B cell (primary cell): Measurements from ENCODE around the gene BMERB1. TPM values are rescaled to one million over a fixed set of nuclear protein-coding genes. Genes with fewer than 3 reads are reported as not detected.
A peak's percentile ranks its signal among the peaks of the same experiment; 100 is the strongest.

ENCODE experiments used
- ATAC-seq: fragments of 200-7000 bp; cut with Tn5 transposase; one replicate; pipeline ENCODE4 v1.10.0; 2021; ENCODE audit warnings: low read depth, mild to moderate bottlenecking, moderate number of reproducible peaks, moderate library complexity
- CTCF ChIA-PET: fragments of 350-600 bp; sonication (Branson Sonifier 250); formaldehyde crosslinking; loops from one replicate; lab custom pipeline; 2021; ENCODE audit warnings: antibody characterized with exemption, inconsistent platforms; lab: Charles Lee
- POLR2A ChIA-PET: fragments of 350-600 bp; sonication (Branson Sonifier 250); formaldehyde crosslinking; loops from one replicate; lab custom pipeline; 2021; ENCODE audit warnings: antibody characterized with exemption; lab: Charles Lee
- DNase-seq: peaks from one replicate; pipeline ENCODE4 v3.0.0; 2013
- H2AFZ ChIP-seq: 2 replicates; pipeline ENCODE4 v1.6.1; 2012; ENCODE audit warnings: mild to moderate bottlenecking, low read depth, low read length; ENCODE audit not compliant: insufficient read depth, poor library complexity, severe bottlenecking
- H3K27ac ChIP-seq, 2 donors: 1 replicate in 1 of 2; 2 replicates in 1 of 2; pipeline ENCODE4 v1.5.1; 2012 to 2013; ENCODE audit warnings: low read length in 2 of 2, mild to moderate bottlenecking in 2 of 2, moderate library complexity in 1 of 2
- H3K27me3 ChIP-seq, 4 experiments: fragments of 200-600 bp in 1 of 4; sonication (generic) in 1 of 4; replicated peaks in 1 of 4; 1 replicate in 2 of 4; 2 replicates in 2 of 4; pipeline versions ENCODE4 v1.6.1 to v1.7.0; 2013 to 2016; ENCODE audit warnings: low read length in 3 of 4, mild to moderate bottlenecking in 2 of 4, mixed read lengths in 1 of 4, moderate library complexity in 1 of 4; ENCODE audit not compliant: insufficient read depth in 4 of 4, control insufficient read depth in 3 of 4; ENCODE audit errors: control extremely low read depth in 1 of 4
- H3K36me3 ChIP-seq, 2 experiments: replicated peaks in 1 of 2; 1 replicate in 1 of 2; 2 replicates in 1 of 2; pipeline versions ENCODE4 v1.6.1 to v1.7.1; 2013; ENCODE audit warnings: low read length in 1 of 2; ENCODE audit not compliant: insufficient read depth in 2 of 2, control insufficient read depth in 1 of 2; ENCODE audit errors: control extremely low read depth in 1 of 2, extremely low read depth in 1 of 2
- H3K4me1 ChIP-seq, 2 donors: fragments of 200-600 bp in 1 of 2; sonication (generic) in 1 of 2; 1 replicate in 1 of 2; 2 replicates in 1 of 2; pipeline versions ENCODE4 v1.5.1 to v1.6.1; 2013 to 2017; ENCODE audit warnings: low read length in 2 of 2; ENCODE audit not compliant: control insufficient read depth in 2 of 2, insufficient read depth in 2 of 2
- H3K4me2 ChIP-seq: replicated peaks from 2 replicates; pipeline ENCODE3; 2012; ENCODE audit warnings: mild to moderate bottlenecking, low read depth, low read length; ENCODE audit not compliant: poor library complexity, severe bottlenecking
- H3K4me3 ChIP-seq, 5 experiments: fragments of 200-600 bp in 1 of 5; sonication (generic) in 1 of 5; 1 replicate in 3 of 5; 2 replicates in 2 of 5; pipeline versions ENCODE4 v1.5.1 to v1.7.0; 2011 to 2016; ENCODE audit warnings: low read length in 4 of 5, mild to moderate bottlenecking in 4 of 5, low read depth in 2 of 5, control low read depth in 1 of 5, moderate library complexity in 1 of 5; ENCODE audit not compliant: insufficient read depth in 1 of 5; ENCODE audit errors: control extremely low read depth in 1 of 5, extremely low read depth in 1 of 5
- H3K79me2 ChIP-seq: fragments of 200-600 bp; sonication (generic); one replicate; pipeline ENCODE4 v1.6.0; 2016; ENCODE audit warnings: low read length; ENCODE audit not compliant: control insufficient read depth, insufficient read depth
- H3K9ac ChIP-seq: fragments of 200-600 bp; sonication (generic); 2 replicates; pipeline ENCODE4 v1.6.1; 2017; ENCODE audit warnings: mild to moderate bottlenecking, low read length, moderate library complexity
- H3K9me3 ChIP-seq, 3 donors: one replicate each; pipeline versions ENCODE4 v1.6.1 to v1.7.1; 2013; ENCODE audit warnings: low read length in 2 of 3; ENCODE audit not compliant: control insufficient read depth in 2 of 3, insufficient read depth in 1 of 3; ENCODE audit errors: control extremely low read depth in 1 of 3
- H4K20me1 ChIP-seq: 2 replicates; pipeline ENCODE4 v1.6.0; 2012; ENCODE audit warnings: mild to moderate bottlenecking, low read length; ENCODE audit not compliant: insufficient read depth, control insufficient read depth, poor library complexity, severe bottlenecking
- H3K27ac Mint-ChIP-seq: one replicate; pipeline ENCODE4 v1.8.0; 2021; ENCODE audit warnings: mixed read lengths
- H3K27me3 Mint-ChIP-seq: one replicate; pipeline ENCODE4 v1.8.0; 2021; ENCODE audit warnings: mixed read lengths
- H3K4me1 Mint-ChIP-seq: one replicate; pipeline ENCODE4 v1.8.0; 2021; ENCODE audit warnings: mixed read lengths
- H3K4me3 Mint-ChIP-seq: one replicate; pipeline ENCODE4 v1.8.0; 2021; ENCODE audit warnings: mixed read lengths
- H3K9me3 Mint-ChIP-seq: one replicate; pipeline ENCODE4 v1.8.0; 2022; ENCODE audit warnings: mixed read lengths; ENCODE audit not compliant: insufficient read depth
- CTCF ChIP-seq: fragments of 200-600 bp; IDR thresholded peaks from one replicate; pipeline ENCODE4 v1.8.0; 2022; ENCODE audit warnings: antibody characterized with exemption, mild to moderate bottlenecking
- EZH2 ChIP-seq: IDR thresholded peaks from 2 replicates; pipeline ENCODE4 v1.6.1; 2012; ENCODE audit warnings: borderline replicate concordance, low read depth, mild to moderate bottlenecking, moderate library complexity, low read length; ENCODE audit not compliant: insufficient read depth, poor library complexity, severe bottlenecking
- WGBS: methylation state at CpG from one replicate; pipeline ENCODE4 v1.1.5; 2013; ENCODE audit warnings: missing lambda C conversion rate; ENCODE audit not compliant: insufficient coverage; 5-methylcytosine and 5-hydroxymethylcytosine counted together
- intact Hi-C: fragments of 100-400 bp; cut with micrococcal nuclease; formaldehyde crosslinking; loops from one replicate; pipeline ENCODE4 v1.10.0; 2022
- polyA plus RNA-seq: library from polyadenylated mRNA; depleted of rRNA; stranded (reverse); fragments of >200 nt; gene quantifications from 2 replicates; pipeline ENCODE4 v1.2.3, GENCODE V29; 2012
- total RNA-seq, 2 donors: library from RNA; stranded (reverse); fragments of 120-200 nt in 1 of 2; gene quantifications; 1 replicate in 1 of 2; 2 replicates in 1 of 2; pipeline versions ENCODE4 v1.2.3 to v1.2.4, GENCODE V29; 2013 to 2022

The BMERB1 gene
- total and polyA plus RNA-seq, 2 donors (not counting 1 experiment from before 2014, with no cell fraction given), result 2.2 to 11.2 TPM

DNA sequence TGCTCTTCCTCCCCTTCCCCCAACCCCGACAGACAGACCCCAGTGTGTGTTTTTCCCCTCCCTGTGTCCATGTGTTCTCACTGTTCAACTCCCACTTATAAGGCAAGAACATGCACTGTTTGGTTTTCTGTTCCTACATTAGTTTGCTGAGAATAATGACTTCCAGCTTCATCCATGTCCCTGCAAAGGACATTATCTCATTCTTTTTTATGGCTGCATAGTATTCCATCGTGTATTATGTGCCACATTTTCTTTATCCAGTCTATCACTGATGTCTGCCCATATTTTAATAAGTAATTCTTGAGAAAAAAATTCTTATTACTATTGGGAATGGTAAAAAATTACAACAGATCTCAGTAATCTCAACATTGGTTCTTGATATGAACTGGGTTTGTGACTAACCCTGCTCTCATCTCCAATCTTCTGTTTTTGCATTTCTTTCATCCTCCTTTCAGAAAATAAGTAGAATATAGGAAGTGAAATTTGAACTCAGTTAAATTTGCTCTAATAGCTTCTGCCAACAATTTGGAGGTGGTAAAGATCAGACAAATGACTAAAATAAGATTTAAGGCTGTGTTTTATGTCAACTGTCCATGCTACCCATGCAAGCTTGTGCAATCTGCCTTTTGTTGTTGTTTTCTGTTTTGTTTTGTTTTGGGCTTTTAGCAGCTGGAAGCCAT lies 197.5 kb downstream of the BMERB1 start:
- DNase-seq (peak; percentile 28), ATAC-seq (no peak)
- H3K27ac ChIP-seq, result peak overlapping the region; percentile 61 to 100
- peak overlapping the region; percentile 6 for H3K9ac ChIP-seq
- peak overlapping the region; percentile 43 for H3K4me2 ChIP-seq
- no peaks in the 10 kb centered on the region for H3K27me3 Mint-ChIP-seq
- peaks cover 26% of the 10 kb centered on the region for H4K20me1 ChIP-seq
- H3K9me3 Mint-ChIP-seq, result no peaks in the 10 kb centered on the region
- peaks cover 78% of the 10 kb centered on the region for H3K4me1 Mint-ChIP-seq
- peak overlapping the region; percentile 92 for H3K27ac Mint-ChIP-seq
- peaks cover 99% of the 10 kb centered on the region for H3K79me2 ChIP-seq
- peak overlapping the region; percentile 76 for H3K4me3 Mint-ChIP-seq
- no peaks in the 10 kb centered on the region for H3K27me3 ChIP-seq
- no peak overlapping the region for H2AFZ ChIP-seq
- H3K4me1 ChIP-seq, result peaks cover 50 to 51% of the 10 kb centered on the region in 2 donors
- TF ChIP-seq EZH2 (no peak), CTCF (no peak)
- ChIA-PET CTCF (interaction anchor here (0.8 to 6.2 kb wide), 3 partner anchors 10 to 27 kb away, joined by 3 to 57 read pairs (median 4); partner anchors contain the start of gene MARF1), POLR2A (interaction anchor here (1.0 to 4.2 kb wide), 2 partner anchors 11 to 41 kb away, joined by 4 to 36 read pairs; partner anchors contain the start of gene MARF1)
- intact Hi-C loops, result no loop called here
- WGBS, result 83% methylated on average over 1 of the region's 2 CpGs
- no peak overlapping the region for H3K4me3 ChIP-seq
- H3K9me3 ChIP-seq, result no peaks in the 10 kb centered on the region
- H3K36me3 ChIP-seq, result peaks cover 6 to 91% of the 10 kb centered on the region in 2 experiments

GRCh38 chr16:15635926-15636325 lies 201.5 kb downstream of the BMERB1 start:
- Histone ChIP-seq H3K9ac (peak overlapping the region; percentile 54), H3K27ac (peak overlapping the region; percentile 83 to 100), H3K4me3 (peak overlapping the region in 3 of 5 experiments; percentile 3 to 46 (median 3)), H4K20me1 (no peaks in the 10 kb centered on the region), H3K4me1 (peaks cover 87 to 88% of the 10 kb centered on the region in 2 donors), H3K4me2 (peak overlapping the region; percentile 68), H3K9me3 (no peaks in the 10 kb centered on the region), H3K79me2 (peaks cover 93% of the 10 kb centered on the region), H3K27me3 (no peaks in the 10 kb centered on the region), H2AFZ (no peak overlapping the region), H3K36me3 (peaks cover 4 to 79% of the 10 kb centered on the region in 2 experiments)
- intact Hi-C loops, result loop anchor here (1.0 to 5.0 kb wide), 4 partner anchors 15 to 202 kb away; partner anchors contain the start of genes BMERB1 and NDE1
- DNase-seq (peak; percentile 17), ATAC-seq (no peak)
- Mint-ChIP-seq H3K27ac (peak overlapping the region; percentile 91), H3K27me3 (no peaks in the 10 kb centered on the region), H3K9me3 (no peaks in the 10 kb centered on the region), H3K4me1 (peaks cover 87% of the 10 kb centered on the region), H3K4me3 (peak overlapping the region; percentile 87)
- TF ChIP-seq CTCF (no peak), EZH2 (no peak)
- ChIA-PET CTCF (interaction anchor here (0.6 to 3.5 kb wide), 4 partner anchors 8 to 208 kb away, joined by 3 to 11 read pairs (median 5); no protein-coding TSS in a partner anchor), POLR2A (no interaction called here)
- WGBS, result 97% methylated on average over 7 of the region's 9 CpGs
